Natural killer cell (primary cell): ENCODE data around the gene MYO1C. TPM values are rescaled to one million over a fixed set of nuclear protein-coding genes. Genes with fewer than 3 reads are reported as not detected.

Source experiments
- ATAC-seq, 3 donors: fragments of 150-1000 bp in 2 of 3; fragments of 200-7000 bp in 1 of 3; cut with Tn5 transposase; 1 replicate in 1 of 3; 2 replicates in 2 of 3; pipeline ENCODE4 v1.10.0; 2021; ENCODE audit warnings: mild to moderate bottlenecking in 2 of 3, moderate library complexity in 2 of 3
- DNase-seq, 2 donors: peaks; one replicate each; pipeline versions ENCODE4 v3.0.0 to v3.0.0-alpha.2; 2013 to 2021; ENCODE audit warnings: mixed read lengths in 1 of 2
- H3K27ac ChIP-seq: one replicate; pipeline ENCODE4 v1.5.1; 2013; ENCODE audit warnings: mild to moderate bottlenecking, low read length
- H3K27me3 ChIP-seq: one replicate; pipeline ENCODE4 v1.6.1; 2013; ENCODE audit warnings: low read length; ENCODE audit not compliant: control insufficient read depth, insufficient read depth
- H3K36me3 ChIP-seq: one replicate; pipeline ENCODE4 v1.6.1; 2013; ENCODE audit warnings: low read length; ENCODE audit not compliant: control insufficient read depth, insufficient read depth
- H3K4me1 ChIP-seq: one replicate; pipeline ENCODE4 v1.6.1; 2013; ENCODE audit warnings: low read length; ENCODE audit not compliant: control insufficient read depth, insufficient read depth
- H3K4me3 ChIP-seq: one replicate; pipeline ENCODE4 v1.5.1; 2013; ENCODE audit warnings: low read length
- H3K9me3 ChIP-seq: one replicate; pipeline ENCODE4 v1.6.1; 2013; ENCODE audit warnings: low read length; ENCODE audit not compliant: control insufficient read depth, insufficient read depth
- H3K27ac Mint-ChIP-seq, 2 donors: one replicate each; pipeline ENCODE4 v1.8.0; 2022; ENCODE audit warnings: mild to moderate bottlenecking in 2 of 2, mixed read lengths in 2 of 2, moderate library complexity in 1 of 2
- H3K27me3 Mint-ChIP-seq, 2 donors: one replicate each; pipeline ENCODE4 v1.8.0; 2022; ENCODE audit warnings: low read depth in 2 of 2, mixed read lengths in 2 of 2
- H3K36me3 Mint-ChIP-seq: one replicate; pipeline ENCODE4 v1.8.0; 2022; ENCODE audit warnings: mixed read lengths
- H3K4me1 Mint-ChIP-seq, 2 donors: one replicate each; pipeline ENCODE4 v1.8.0; 2022; ENCODE audit warnings: mixed read lengths in 2 of 2
- H3K4me3 Mint-ChIP-seq: one replicate; pipeline ENCODE4 v1.8.0; 2022; ENCODE audit warnings: mild to moderate bottlenecking, moderate library complexity, mixed read lengths
- H3K9me3 Mint-ChIP-seq, 2 donors: one replicate each; pipeline ENCODE4 v1.8.0; 2022; ENCODE audit warnings: mixed read lengths in 2 of 2
- CTCF ChIP-seq: fragments of 200-600 bp; IDR thresholded peaks from one replicate; pipeline ENCODE4 v1.8.0; 2022; ENCODE audit warnings: antibody characterized with exemption
- WGBS: methylation state at CpG from one replicate; pipeline ENCODE4 v1.1.7; 2013; ENCODE audit warnings: missing lambda C conversion rate; ENCODE audit not compliant: insufficient coverage; 5-methylcytosine and 5-hydroxymethylcytosine counted together
- intact Hi-C: fragments of 100-400 bp; cut with micrococcal nuclease; formaldehyde crosslinking; loops from one replicate; pipeline ENCODE4 v1.14.2; 2022
- total RNA-seq, 4 donors: library from RNA; stranded (reverse); fragments of 120-200 nt in 1 of 4; gene quantifications; one replicate each; pipeline versions ENCODE4 v1.2.3 to v1.2.4, GENCODE V29; 2013 to 2022

The MYO1C gene
- total RNA-seq, 3 donors from 2014 or later (not counting 1 experiment from before 2014, with no cell fraction given), result 4.0 to 39.6 (median 24.0) TPM

DNA sequence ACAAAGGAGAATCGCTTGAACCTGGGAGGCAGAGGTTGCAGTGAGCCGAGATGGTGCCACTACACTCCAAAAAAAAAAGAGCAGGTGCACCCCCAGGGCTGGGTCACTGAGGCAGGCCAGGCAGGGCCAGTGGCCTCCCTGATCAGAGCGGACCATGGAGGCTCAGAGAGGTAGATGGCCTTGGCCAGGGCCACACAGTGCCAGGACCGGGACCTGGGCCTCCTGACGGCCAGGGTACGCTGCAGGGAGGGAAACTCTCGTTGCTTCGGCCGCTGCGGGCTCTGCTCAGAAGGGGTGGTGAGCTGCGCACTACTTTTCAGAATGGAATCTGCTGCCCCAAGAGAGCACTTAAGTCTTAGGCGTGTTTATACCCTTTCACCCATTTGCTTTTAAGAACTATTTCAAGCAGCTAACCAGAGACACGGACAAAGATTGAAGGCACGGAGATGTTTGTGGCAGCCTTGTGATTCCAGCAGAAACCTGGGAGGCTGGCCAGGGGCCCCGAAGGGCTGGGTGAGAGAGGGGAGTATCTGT lies 17.1 kb downstream of the MYO1C start:
- Histone ChIP-seq H3K27me3 (no peaks in the 10 kb centered on the region), H3K9me3 (no peaks in the 10 kb centered on the region), H3K4me1 (peaks cover 10% of the 10 kb centered on the region), H3K36me3 (no peaks in the 10 kb centered on the region), H3K4me3 (no peak overlapping the region), H3K27ac (no peak overlapping the region)
- Mint-ChIP-seq H3K27me3 (peaks cover 14 to 19% of the 10 kb centered on the region in 2 donors), H3K9me3 (no peaks in the 10 kb centered on the region), H3K4me3 (no peak overlapping the region), H3K27ac (no peak overlapping the region), H3K4me1 (no peaks in the 10 kb centered on the region), H3K36me3 (no peaks in the 10 kb centered on the region)
- no peak for TF ChIP-seq CTCF
- intact Hi-C loops, result no loop called here
- 86% methylated on average over 15 of the region's 15 CpGs for WGBS
- DNase-seq (no peak), ATAC-seq (no peak)

GRCh38 chr17:1474402-1475189 lies 17.9 kb downstream of the MYO1C start:
- DNase-seq (no peak), ATAC-seq (no peak)
- no peak for TF ChIP-seq CTCF
- Histone ChIP-seq H3K36me3 (no peaks in the 10 kb centered on the region), H3K4me1 (peaks cover 10% of the 10 kb centered on the region), H3K27ac (no peak overlapping the region), H3K4me3 (no peak overlapping the region), H3K9me3 (no peaks in the 10 kb centered on the region), H3K27me3 (no peaks in the 10 kb centered on the region)
- Mint-ChIP-seq H3K27me3 (peaks cover 15 to 19% of the 10 kb centered on the region in 2 donors), H3K4me1 (no peaks in the 10 kb centered on the region), H3K36me3 (no peaks in the 10 kb centered on the region), H3K9me3 (no peaks in the 10 kb centered on the region), H3K27ac (no peak overlapping the region), H3K4me3 (no peak overlapping the region)
- intact Hi-C loops, result no loop called here
- WGBS, result 75% methylated on average over 30 of the region's 31 CpGs

DNA sequence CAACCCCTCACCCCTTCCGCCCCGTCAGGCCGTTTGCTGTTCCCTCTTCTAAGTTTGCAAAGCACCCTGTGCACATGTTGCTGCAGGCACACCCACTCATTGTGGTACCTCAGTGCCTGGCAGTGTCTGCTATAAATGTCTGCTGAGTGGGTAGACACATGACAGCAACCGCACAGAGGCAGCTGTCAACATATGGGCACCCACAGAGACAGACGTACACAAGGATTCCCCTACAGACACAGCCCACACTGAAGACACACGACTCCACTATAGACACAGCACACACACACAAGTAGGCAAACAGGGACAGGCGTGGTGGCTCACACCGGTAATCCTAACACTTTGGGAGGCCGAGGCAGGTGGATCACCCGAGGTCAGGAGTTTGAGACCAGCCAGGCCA lies 18.6 kb downstream of the MYO1C start:
- Mint-ChIP-seq H3K27me3 (peaks cover 22 to 26% of the 10 kb centered on the region in 2 donors), H3K4me1 (no peaks in the 10 kb centered on the region), H3K9me3 (no peaks in the 10 kb centered on the region), H3K36me3 (no peaks in the 10 kb centered on the region), H3K27ac (no peak overlapping the region), H3K4me3 (no peak overlapping the region)
- peaks cover 10% of the 10 kb centered on the region for H3K4me1 ChIP-seq
- H3K27ac ChIP-seq, result no peak overlapping the region
- intact Hi-C loops, result no loop called here
- TF ChIP-seq CTCF, result no peak
- no peaks in the 10 kb centered on the region for H3K9me3 ChIP-seq
- no peak overlapping the region for H3K4me3 ChIP-seq
- H3K36me3 ChIP-seq, result no peaks in the 10 kb centered on the region
- 68% methylated on average over 10 of the region's 10 CpGs for WGBS
- ATAC-seq (no peak), DNase-seq (peak in 1 of 2 donors; percentile 68)
- H3K27me3 ChIP-seq, result no peaks in the 10 kb centered on the region
